ENCODE data around the gene KLHDC8A.

- TF ChIP-seq EZH2 (IDR thresholded peaks at IDR 0.05) (no peak), CTCF (IDR thresholded peaks at IDR 0.05 in 2 of 3, conservative IDR thresholded peaks at IDR 0.05 in 1 of 3; ENCODE audit: borderline replicate concordance in 1 of 3, insufficient read depth in 1 of 3, low read depth in 2 of 3, low read length in 2 of 3) (no peak), TCF7L2 (IDR thresholded peaks at IDR 0.05; ENCODE audit: borderline replicate concordance, extremely low read depth, insufficient read depth, insufficient read length) (no peak), POLR2A (IDR thresholded peaks at IDR 0.05; ENCODE audit: borderline replicate concordance, extremely low read depth, insufficient read depth, insufficient read length) (no peak)
These were observed 1.9 kb upstream of the KLHDC8A start for GRCh38 chr1:205358579-205358978.
